SK-N-SH treated with all-trans-retinoic acid at 6 μM for 48 hours (cell line): ENCODE results near the gene FBXO24.

Experiments
- CREB5 ChIP-seq: fragments of 250-450 bp; sonication (Bioruptor Pico); IDR thresholded peaks from 2 replicates; pipeline ENCODE4 v1.5.1; 2020; ENCODE audit warnings: low read depth, mild to moderate bottlenecking, moderate library complexity
- CSRNP3 ChIP-seq: fragments of 250-450 bp; sonication (Bioruptor Pico); IDR thresholded peaks from 2 replicates; pipeline ENCODE4 v1.5.1; 2021; ENCODE audit warnings: mild to moderate bottlenecking, moderate library complexity
- ESRRG ChIP-seq: fragments of 250-450 bp; sonication (Bioruptor Pico); IDR thresholded peaks from 2 replicates; pipeline ENCODE4 v1.6.1; 2021; ENCODE audit warnings: mild to moderate bottlenecking
- PATZ1 ChIP-seq: fragments of 250-450 bp; sonication (Bioruptor Pico); IDR thresholded peaks from 2 replicates; pipeline ENCODE4 v1.8.0; 2020; ENCODE audit warnings: mild to moderate bottlenecking, moderate library complexity, borderline replicate concordance
- TCF4 ChIP-seq: fragments of 250-450 bp; sonication (Bioruptor Pico); IDR thresholded peaks from 2 replicates; pipeline ENCODE4 v1.8.0; 2021; ENCODE audit warnings: mild to moderate bottlenecking, moderate library complexity, borderline replicate concordance
- ZFP3 ChIP-seq: fragments of 250-450 bp; sonication (Bioruptor Pico); IDR thresholded peaks from 2 replicates; pipeline ENCODE4 v1.5.0; 2020; ENCODE audit warnings: mild to moderate bottlenecking, moderate library complexity
- ZNF8 ChIP-seq: fragments of 450-650 bp; formaldehyde crosslinking; IDR thresholded peaks from 2 replicates; pipeline ENCODE4 v1.5.0; 2020; ENCODE audit warnings: mild to moderate bottlenecking, moderate library complexity

GRCh38 chr7:100604976-100605911 lies 19.1 kb downstream of the FBXO24 start:
- TF ChIP-seq TCF4 (CRISPR knock-in tag) (no peak), ZFP3 (CRISPR knock-in tag) (no peak), PATZ1 (CRISPR knock-in tag) (no peak), ESRRG (CRISPR knock-in tag) (no peak), CREB5 (CRISPR knock-in tag) (no peak), ZNF8 (CRISPR knock-in tag) (no peak), CSRNP3 (no peak)
